HG03097 (cell line): Measurements from ENCODE around the gene TTBK1.

ENCODE experiments used
- ATAC-seq: cut with Tn5 transposase; IDR thresholded peaks from one replicate; pipeline ENCODE4 v1.9.1; 2021; ENCODE audit not compliant: unreplicated experiment, low FRiP score

TTBK1 gene

DNA sequence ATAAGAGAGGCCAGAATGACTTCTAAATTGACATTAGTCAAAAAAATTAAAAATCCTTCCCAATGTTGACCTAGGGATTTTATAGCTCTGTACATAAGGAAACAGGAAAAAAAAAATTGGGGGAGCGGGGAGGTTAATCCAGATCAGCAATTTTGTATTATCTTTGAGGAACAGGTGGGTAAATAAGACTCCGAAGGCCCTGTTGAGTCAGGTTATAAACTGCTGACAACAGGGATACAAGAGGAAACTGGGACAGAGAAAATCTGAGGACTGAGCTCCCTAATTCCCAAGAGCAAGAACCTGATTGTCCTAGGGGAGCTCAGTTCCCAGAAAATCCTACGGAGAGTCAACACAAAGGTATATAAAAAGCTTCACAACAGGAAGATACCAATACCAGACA lies 92.2 kb downstream of the TTBK1 start:
- ATAC-seq = no peak

DNA sequence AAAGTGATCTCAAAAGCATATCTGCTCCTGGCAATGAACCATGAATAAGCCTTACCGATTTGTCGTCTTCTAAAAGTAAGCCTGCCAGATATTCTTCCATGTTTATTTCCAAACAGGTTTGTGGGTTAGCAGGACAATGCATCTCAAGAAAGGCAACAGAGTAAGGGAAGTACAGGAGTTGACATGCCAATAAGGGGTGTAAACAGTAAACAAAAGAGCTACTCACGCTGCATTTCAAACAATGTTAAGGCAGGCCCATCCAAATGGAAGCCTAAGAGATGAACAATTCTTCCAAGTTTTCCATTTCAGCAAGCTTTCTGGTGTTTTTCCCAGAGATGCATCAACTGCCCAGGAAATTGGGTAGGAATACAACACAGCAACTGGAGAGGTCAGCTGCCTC lies 93.1 kb downstream of the TTBK1 start:
- no peak for ATAC-seq
